SK-N-SH (cell line): Measurements from ENCODE around the gene NUFIP1. TPM values are rescaled to one million over a fixed set of nuclear protein-coding genes. Genes with fewer than 3 reads are reported as not detected.
"Not testable (repeated sequence)": the region's sequence is repeated elsewhere in the genome, so short reads cannot be mapped to it uniquely, and the experiment has no call there.

ENCODE experiments used
- CTCF ChIA-PET: fragments of 300-600, 350-600 bp; formaldehyde crosslinking; extraction: SDS; loops from one replicate; lab custom pipeline; 2021; lab: Yijun Ruan, JAX
- POLR2A ChIA-PET: fragments of 350-600 bp; sonication (Branson Sonifier 250); formaldehyde crosslinking; extraction: SDS; loops from one replicate; lab custom pipeline; 2020; ENCODE audit warnings: antibody characterized with exemption, inconsistent platforms; lab: Yijun Ruan, JAX
- DNase-seq: peaks from one replicate; pipeline ENCODE4 v3.0.0; 2012
- H2AFZ ChIP-seq: fragments of 200-600 bp; sonication (generic); 2 replicates; pipeline ENCODE4 v1.8.1; 2016; ENCODE audit warnings: antibody characterized with exemption, mild to moderate bottlenecking, low read depth
- H3F3A ChIP-seq: fragments of 200-600 bp; sonication (generic); replicated peaks from 2 replicates; pipeline ENCODE3; 2016; ENCODE audit warnings: antibody characterized with exemption, mild to moderate bottlenecking; ENCODE audit not compliant: insufficient read depth
- H3K27ac ChIP-seq, 2 experiments: fragments of 200-500 bp in 1 of 2; fragments of 200-600 bp in 1 of 2; sonication (Bioruptor generic) in 1 of 2; sonication (generic), shearing (Covaris generic) in 1 of 2; 2 replicates each; pipeline versions ENCODE4 v1.5.1 to v1.6.1; 2014 to 2016; ENCODE audit warnings: low read depth in 2 of 2, inconsistent platforms in 1 of 2, low read length in 1 of 2, mild to moderate bottlenecking in 1 of 2, mixed read lengths in 1 of 2
- H3K27me3 ChIP-seq: fragments of 200-600 bp; sonication (generic), shearing (Covaris generic); 2 replicates; pipeline ENCODE4 v1.6.1; 2016; ENCODE audit warnings: mixed run types; ENCODE audit not compliant: insufficient read depth
- H3K36me3 ChIP-seq, 2 experiments: fragments of 200-500 bp in 1 of 2; fragments of 200-600 bp in 1 of 2; sonication (Bioruptor generic) in 1 of 2; sonication (generic) in 1 of 2; replicated peaks in 1 of 2; 2 replicates each; pipeline versions ENCODE3 to v1.5.1; 2014 to 2016; ENCODE audit warnings: low read length in 1 of 2, mild to moderate bottlenecking in 1 of 2; ENCODE audit not compliant: insufficient read depth in 2 of 2, control insufficient read depth in 1 of 2
- H3K4me1 ChIP-seq, 2 experiments: fragments of 200-500 bp in 1 of 2; fragments of 200-600 bp in 1 of 2; sonication (Bioruptor generic) in 1 of 2; sonication (generic), shearing (Covaris generic) in 1 of 2; 2 replicates each; pipeline versions ENCODE4 v1.5.1 to v1.6.1; 2014 to 2016; ENCODE audit warnings: low read depth in 1 of 2, low read length in 1 of 2, mixed run types in 1 of 2; ENCODE audit not compliant: insufficient read depth in 2 of 2, control insufficient read depth in 1 of 2
- H3K4me2 ChIP-seq: fragments of 200-600 bp; sonication (generic), shearing (Covaris generic); 2 replicates; pipeline ENCODE4 v1.6.1; 2017; ENCODE audit warnings: mixed run types
- H3K4me3 ChIP-seq, 2 experiments: fragments of 200-500 bp in 1 of 2; fragments of 200-600 bp in 1 of 2; sonication (Bioruptor generic) in 1 of 2; sonication (generic), shearing (Covaris generic) in 1 of 2; 2 replicates each; pipeline versions ENCODE4 v1.5.1 to v1.8.1; 2014 to 2016; ENCODE audit warnings: low read depth in 2 of 2, inconsistent platforms in 1 of 2, low read length in 1 of 2, mild to moderate bottlenecking in 1 of 2, mixed read lengths in 1 of 2, moderate library complexity in 1 of 2
- H3K79me2 ChIP-seq: fragments of 200-600 bp; sonication (generic); 2 replicates; pipeline ENCODE4 v1.8.1; 2017; ENCODE audit warnings: mild to moderate bottlenecking; ENCODE audit not compliant: insufficient read depth
- H3K9ac ChIP-seq: fragments of 200-600 bp; sonication (generic); 2 replicates; pipeline ENCODE4 v1.6.1; 2017; ENCODE audit warnings: mixed run types
- H3K9me2 ChIP-seq: fragments of 200-600 bp; sonication (generic); 2 replicates; pipeline ENCODE4 v1.6.1; 2017; ENCODE audit warnings: mixed run types
- H3K9me3 ChIP-seq: fragments of 200-600 bp; sonication (generic); 2 replicates; pipeline ENCODE4 v1.6.1; 2017; ENCODE audit warnings: mixed run types, mild to moderate bottlenecking, moderate library complexity
- H4K20me1 ChIP-seq: fragments of 200-600 bp; sonication (generic); 2 replicates; pipeline ENCODE4 v1.6.1; 2017; ENCODE audit warnings: mild to moderate bottlenecking, mixed run types; ENCODE audit not compliant: insufficient read depth
- CHD2 ChIP-seq: fragments of 150-350 bp; IDR thresholded peaks from 2 replicates; pipeline ENCODE4 v1.6.1; 2018; ENCODE audit warnings: low read length; ENCODE audit not compliant: partially characterized antibody
- CTCF ChIP-seq: fragments of 200-600 bp; sonication (generic); IDR thresholded peaks from 2 replicates; pipeline ENCODE4 v1.6.1; 2017; ENCODE audit warnings: antibody characterized with exemption, mild to moderate bottlenecking, moderate library complexity
- EP300 ChIP-seq, 2 experiments: IDR thresholded peaks; 2 replicates each; pipeline versions ENCODE4 v1.4.0 to v1.6.1; 2012; ENCODE audit warnings: borderline replicate concordance in 1 of 2, low read depth in 1 of 2, low read length in 1 of 2
- EZH2phosphoT487 ChIP-seq: fragments of 200-600 bp; sonication (generic); IDR thresholded peaks from 2 replicates; pipeline ENCODE4 v1.6.1; 2017; ENCODE audit warnings: low read depth, mixed run types, mild to moderate bottlenecking, antibody characterized with exemption, moderate library complexity, borderline replicate concordance
- FOSL2 ChIP-seq: IDR thresholded peaks from 2 replicates; pipeline ENCODE4 v1.4.0; 2012; ENCODE audit warnings: low read depth, mild to moderate bottlenecking, moderate library complexity, borderline replicate concordance
- FOXM1 ChIP-seq: IDR thresholded peaks from 2 replicates; pipeline ENCODE4 v1.4.0; 2012; ENCODE audit warnings: low read depth, mild to moderate bottlenecking
- GABPA ChIP-seq: IDR thresholded peaks from 2 replicates; pipeline ENCODE4 v1.4.0; 2012; ENCODE audit warnings: low read depth, mild to moderate bottlenecking
- MXI1 ChIP-seq: IDR thresholded peaks from 2 replicates; pipeline ENCODE4 v1.6.1; 2012; ENCODE audit warnings: mild to moderate bottlenecking, low read depth, low read length, improper control_type of control experiment
- NRF1 ChIP-seq: IDR thresholded peaks from 2 replicates; pipeline ENCODE4 v1.6.1; 2012; ENCODE audit warnings: low read depth, mild to moderate bottlenecking, low read length
- POLR2AphosphoS5 ChIP-seq: IDR thresholded peaks from 2 replicates; pipeline ENCODE4 v1.6.1; 2012; ENCODE audit warnings: low read depth, low read length
- RCOR1 ChIP-seq: fragments of 150-350 bp; IDR thresholded peaks from 2 replicates; pipeline ENCODE4 v1.6.1; 2017; ENCODE audit warnings: antibody characterized with exemption, low read length
- SMC3 ChIP-seq: IDR thresholded peaks from 2 replicates; pipeline ENCODE4 v1.6.1; 2012; ENCODE audit warnings: low read depth, low read length, improper control_type of control experiment
- TAF1 ChIP-seq: IDR thresholded peaks from 2 replicates; pipeline ENCODE4 v1.6.1; 2012; ENCODE audit warnings: low read depth, mild to moderate bottlenecking, low read length, moderate library complexity, borderline replicate concordance
- TCF12 ChIP-seq: IDR thresholded peaks from 2 replicates; pipeline ENCODE4 v1.4.0; 2012
- YY1 ChIP-seq: IDR thresholded peaks from 2 replicates; pipeline ENCODE4 v1.4.0; 2012; ENCODE audit warnings: low read depth, mild to moderate bottlenecking
- WGBS: methylation state at CpG from one replicate; pipeline ENCODE4 v1.1.6; 2017; ENCODE audit warnings: low lambda C conversion rate; 5-methylcytosine and 5-hydroxymethylcytosine counted together
- polyA plus RNA-seq, 3 experiments: library from polyadenylated mRNA; depleted of rRNA; stranded (reverse); fragments of >200 nt; gene quantifications; 2 replicates each; pipeline ENCODE4 v1.2.3, GENCODE V29; 2012

Gene NUFIP1
- polyA plus RNA-seq, 1 of the 3 experiments (the other 2 are of a cell fraction), result 1.9 TPM

- Histone ChIP-seq H3K4me3 (no peak overlapping the region), H3K27ac (no peak overlapping the region), H3K9ac (no peak overlapping the region), H3K9me2 (no peaks in the 10 kb centered on the region), H2AFZ (no peak overlapping the region), H3K36me3 (no peaks in the 10 kb centered on the region), H3K79me2 (no peaks in the 10 kb centered on the region)
- ChIA-PET POLR2A (no interaction called here), CTCF (no interaction called here)
- 74% methylated on average over 2 of the region's 2 CpGs for WGBS
- TF ChIP-seq FOXM1 (no peak), CHD2 (no peak), RCOR1 (no peak), EZH2phosphoT487 (no peak), EP300 (IDR thresholded peaks at IDR 0.05; ENCODE audit: borderline replicate concordance in 1 of 2, low read depth in 1 of 2, low read length in 1 of 2) (no peak), CTCF (no peak), GABPA (no peak), TCF12 (no peak), POLR2AphosphoS5 (no peak), MXI1 (no peak), FOSL2 (no peak), NRF1 (no peak), SMC3 (no peak), TAF1 (no peak), YY1 (no peak)
- TF ChIP-seq, all 33 proteins: peak for 0
- Histone ChIP-seq H3K4me2 (no peak overlapping the region), H3F3A (peaks cover 3% of the 10 kb centered on the region), H3K4me1 (peaks cover 2 to 18% of the 10 kb centered on the region in 2 experiments; a peak in 3 of 4 replicates), H3K27me3 (no peaks in the 10 kb centered on the region), H4K20me1 (no peaks in the 10 kb centered on the region), H3K9me3 (no peaks in the 10 kb centered on the region)
- DNase-seq, result peak; percentile 43
These were observed 89.3 kb downstream of the NUFIP1 start for GRCh38 chr13:44899967-44900366.

DNA sequence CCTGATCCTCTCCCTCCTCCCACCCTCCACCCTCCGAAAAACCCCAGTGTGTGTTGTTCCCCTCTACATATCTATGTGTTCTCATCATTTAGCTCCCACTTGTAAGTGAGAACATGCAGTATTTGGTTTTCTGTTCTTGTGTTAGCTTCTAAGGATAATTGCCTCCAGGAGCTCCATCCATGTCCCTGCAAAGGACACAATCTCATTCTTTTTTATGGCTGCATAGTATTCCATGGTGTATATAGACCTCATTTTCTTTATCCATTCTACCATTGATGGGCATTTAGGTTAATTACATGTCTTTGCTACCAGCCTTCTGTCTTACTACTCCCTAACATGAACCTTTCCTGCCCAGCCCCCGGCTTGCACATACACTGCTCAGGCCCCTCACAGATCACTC is 91.0 kb downstream of the NUFIP1 start:
- H3K27me3 ChIP-seq, H3K27ac ChIP-seq, POLR2A ChIA-PET, H3K9ac ChIP-seq, H3K4me1 ChIP-seq, H3K79me2 ChIP-seq, H3K36me3 ChIP-seq, H2AFZ ChIP-seq, H3K9me3 ChIP-seq, DNase-seq, H3K4me2 ChIP-seq, H3F3A ChIP-seq, H3K9me2 ChIP-seq, H4K20me1 ChIP-seq, H3K4me3 ChIP-seq: not testable (repeated sequence)
- CTCF ChIA-PET, result interaction anchor here (1.5 kb wide), 1 partner anchor 32 kb away, joined by 3 read pairs; no protein-coding TSS in a partner anchor
- 89% methylated on average over 2 of the region's 2 CpGs for WGBS
